HL-60 (cell line): Measurements from ENCODE around the gene NLGN1.

ENCODE experiments used
- DNase-seq, 2 experiments: peaks; one replicate each; pipeline ENCODE4 v3.0.0-alpha.2; 2010 to 2020; ENCODE audit warnings: low read depth in 1 of 2, low spot score in 1 of 2
- H3K27ac ChIP-seq: fragments of 250-450 bp; sonication (Bioruptor Pico); replicated peaks from 2 replicates; pipeline ENCODE4 v1.5.1; 2020; ENCODE audit warnings: mild to moderate bottlenecking, moderate library complexity
- H3K27me3 ChIP-seq: fragments of 250-450 bp; sonication (Bioruptor Pico); 2 replicates; pipeline ENCODE4 v1.5.1; 2021; ENCODE audit warnings: mild to moderate bottlenecking, moderate library complexity; ENCODE audit not compliant: insufficient read depth, poor library complexity, severe bottlenecking
- H3K4me3 ChIP-seq: replicated peaks from 2 replicates; pipeline ENCODE4 v1.5.1; 2011; ENCODE audit warnings: mild to moderate bottlenecking, control low read depth, low read length; ENCODE audit not compliant: insufficient read depth
- CTCF ChIP-seq: IDR thresholded peaks from one replicate; pipeline ENCODE4 v1.5.1; 2011; ENCODE audit warnings: low read length, control low read depth, inconsistent platforms; ENCODE audit not compliant: insufficient read depth
- GABPA ChIP-seq: IDR thresholded peaks from 2 replicates; pipeline ENCODE4 v1.6.1; 2012; ENCODE audit warnings: low read depth
- POLR2AphosphoS5 ChIP-seq: IDR thresholded peaks from 2 replicates; pipeline ENCODE4 v1.6.1; 2012; ENCODE audit warnings: low read depth
- SPI1 ChIP-seq: IDR thresholded peaks from 2 replicates; pipeline ENCODE4 v1.6.1; 2012; ENCODE audit warnings: low read depth, mild to moderate bottlenecking, borderline replicate concordance
- TF ChIP-seq, protein P1 (sequence below): IDR thresholded peaks from 2 replicates; pipeline ENCODE4 v1.6.1; 2012; ENCODE audit warnings: low read depth; ENCODE audit not compliant: insufficient replicate concordance

The NLGN1 gene

GRCh38 chr3:174215456-174215855, 817.9 kb downstream of the NLGN1 start:
- no peak overlapping the region for H3K4me3 ChIP-seq
- DNase-seq = no peak
- no peaks in the 10 kb centered on the region for H3K27me3 ChIP-seq
- H3K27ac ChIP-seq = no peak overlapping the region
- TF ChIP-seq SPI1 = no peak
- TF ChIP-seq, protein P1, sequence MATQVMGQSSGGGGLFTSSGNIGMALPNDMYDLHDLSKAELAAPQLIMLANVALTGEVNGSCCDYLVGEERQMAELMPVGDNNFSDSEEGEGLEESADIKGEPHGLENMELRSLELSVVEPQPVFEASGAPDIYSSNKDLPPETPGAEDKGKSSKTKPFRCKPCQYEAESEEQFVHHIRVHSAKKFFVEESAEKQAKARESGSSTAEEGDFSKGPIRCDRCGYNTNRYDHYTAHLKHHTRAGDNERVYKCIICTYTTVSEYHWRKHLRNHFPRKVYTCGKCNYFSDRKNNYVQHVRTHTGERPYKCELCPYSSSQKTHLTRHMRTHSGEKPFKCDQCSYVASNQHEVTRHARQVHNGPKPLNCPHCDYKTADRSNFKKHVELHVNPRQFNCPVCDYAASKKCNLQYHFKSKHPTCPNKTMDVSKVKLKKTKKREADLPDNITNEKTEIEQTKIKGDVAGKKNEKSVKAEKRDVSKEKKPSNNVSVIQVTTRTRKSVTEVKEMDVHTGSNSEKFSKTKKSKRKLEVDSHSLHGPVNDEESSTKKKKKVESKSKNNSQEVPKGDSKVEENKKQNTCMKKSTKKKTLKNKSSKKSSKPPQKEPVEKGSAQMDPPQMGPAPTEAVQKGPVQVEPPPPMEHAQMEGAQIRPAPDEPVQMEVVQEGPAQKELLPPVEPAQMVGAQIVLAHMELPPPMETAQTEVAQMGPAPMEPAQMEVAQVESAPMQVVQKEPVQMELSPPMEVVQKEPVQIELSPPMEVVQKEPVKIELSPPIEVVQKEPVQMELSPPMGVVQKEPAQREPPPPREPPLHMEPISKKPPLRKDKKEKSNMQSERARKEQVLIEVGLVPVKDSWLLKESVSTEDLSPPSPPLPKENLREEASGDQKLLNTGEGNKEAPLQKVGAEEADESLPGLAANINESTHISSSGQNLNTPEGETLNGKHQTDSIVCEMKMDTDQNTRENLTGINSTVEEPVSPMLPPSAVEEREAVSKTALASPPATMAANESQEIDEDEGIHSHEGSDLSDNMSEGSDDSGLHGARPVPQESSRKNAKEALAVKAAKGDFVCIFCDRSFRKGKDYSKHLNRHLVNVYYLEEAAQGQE = no peak
- TF ChIP-seq POLR2AphosphoS5 = no peak
- no peak for TF ChIP-seq CTCF
- no peak for TF ChIP-seq GABPA

GRCh38 chr3:174216019-174216418, 818.5 kb downstream of the NLGN1 start:
- H3K27me3 ChIP-seq = no peaks in the 10 kb centered on the region
- TF ChIP-seq GABPA (no peak), SPI1 (no peak), CTCF (no peak), POLR2AphosphoS5 (no peak)
- TF ChIP-seq, protein P1 = no peak
- H3K27ac ChIP-seq = no peak overlapping the region
- no peak overlapping the region for H3K4me3 ChIP-seq
- DNase-seq = no peak

GRCh38 chr3:174216946-174217718, 819.6 kb downstream of the NLGN1 start:
- DNase-seq = no peak
- no peak overlapping the region for H3K4me3 ChIP-seq
- H3K27me3 ChIP-seq = no peaks in the 10 kb centered on the region
- TF ChIP-seq POLR2AphosphoS5 = no peak
- TF ChIP-seq GABPA = no peak
- no peak for TF ChIP-seq SPI1
- no peak overlapping the region for H3K27ac ChIP-seq

DNA sequence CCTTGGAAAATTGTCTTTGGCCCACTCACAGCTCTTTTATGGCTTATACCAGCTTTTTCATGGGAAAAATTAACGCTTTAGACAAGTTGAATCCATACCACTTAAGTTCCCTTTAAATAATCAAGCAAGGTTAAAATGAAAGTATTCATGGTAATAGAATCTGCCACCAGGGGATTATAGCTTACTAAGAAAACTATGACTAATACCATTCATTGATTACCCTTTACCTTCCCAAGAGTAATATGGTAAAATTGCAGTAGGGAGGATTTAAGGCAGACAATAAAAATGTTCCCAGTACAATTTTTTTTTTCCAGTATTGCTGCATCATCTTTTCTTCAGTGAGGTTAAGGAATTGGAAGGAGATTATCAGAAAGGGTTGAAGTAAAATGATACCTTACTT, 820.5 kb downstream of the NLGN1 start:
- DNase-seq = no peak
- no peak overlapping the region for H3K27ac ChIP-seq
- no peak overlapping the region for H3K4me3 ChIP-seq
- no peaks in the 10 kb centered on the region for H3K27me3 ChIP-seq
- no peak for TF ChIP-seq CTCF
- TF ChIP-seq SPI1 = no peak
- no peak for TF ChIP-seq GABPA
- TF ChIP-seq POLR2AphosphoS5 = no peak
- TF ChIP-seq, protein P1 = no peak
